HUES64 (cell line): Measurements from ENCODE around the gene KRT83.

Experiments
- H3K27ac ChIP-seq: 2 replicates; pipeline ENCODE4 v1.7.0; 2013; ENCODE audit warnings: low read depth, low read length, inconsistent platforms
- H3K27me3 ChIP-seq: 2 replicates; pipeline ENCODE4 v1.6.1; 2013; ENCODE audit warnings: mild to moderate bottlenecking, low read length; ENCODE audit not compliant: insufficient read depth
- H3K36me3 ChIP-seq: 2 replicates; pipeline ENCODE4 v1.6.1; 2013; ENCODE audit warnings: mild to moderate bottlenecking, low read length; ENCODE audit not compliant: insufficient read depth
- H3K4me1 ChIP-seq: 2 replicates; pipeline ENCODE4 v1.6.1; 2013; ENCODE audit warnings: mild to moderate bottlenecking, low read length, moderate library complexity; ENCODE audit not compliant: insufficient read depth
- H3K4me3 ChIP-seq: 2 replicates; pipeline ENCODE4 v1.5.1; 2013; ENCODE audit warnings: mild to moderate bottlenecking, low read length, moderate library complexity
- H3K9ac ChIP-seq: 2 replicates; pipeline ENCODE4 v1.6.1; 2013; ENCODE audit warnings: mild to moderate bottlenecking, low read depth, low read length
- H3K9me3 ChIP-seq: 2 replicates; pipeline ENCODE4 v1.6.1; 2013; ENCODE audit warnings: low read depth, low read length; ENCODE audit not compliant: insufficient read depth
- WGBS: fragments of 150-250, 120-280 bp; methylation state at CpG from one replicate; pipeline ENCODE4 v1.1.7; 2013; ENCODE audit warnings: missing lambda C conversion rate; 5-methylcytosine and 5-hydroxymethylcytosine counted together

Gene KRT83

DNA sequence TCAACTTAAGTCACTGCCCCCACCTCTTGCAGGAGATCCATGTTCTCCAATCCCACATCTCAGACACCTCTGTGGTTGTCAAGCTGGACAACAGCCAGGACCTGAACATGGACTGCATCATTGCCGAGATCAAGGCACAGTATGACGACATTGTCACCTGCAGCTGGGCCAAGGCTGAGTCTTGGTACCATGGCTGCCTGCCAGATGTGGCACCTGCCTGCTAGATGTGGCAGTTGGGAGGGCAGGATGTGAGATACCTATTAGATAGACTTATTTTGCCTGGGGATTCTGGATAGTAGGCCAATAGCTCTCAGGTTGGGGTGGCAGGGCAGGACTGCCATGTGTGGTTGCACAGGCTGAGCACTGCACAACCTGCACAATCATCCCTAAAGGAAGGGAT, 54.7 kb downstream of the KRT83 start:
- H3K4me3 ChIP-seq: no peak overlapping the region
- no peak overlapping the region for H3K9ac ChIP-seq
- 91% methylated on average over 2 of the region's 2 CpGs for WGBS
- no peaks in the 10 kb centered on the region for H3K36me3 ChIP-seq
- H3K27me3 ChIP-seq: no peaks in the 10 kb centered on the region
- H3K9me3 ChIP-seq: peaks cover 4% of the 10 kb centered on the region; the same call in 1 of the 2 replicates
- H3K4me1 ChIP-seq: no peaks in the 10 kb centered on the region
- H3K27ac ChIP-seq: no peak overlapping the region

DNA sequence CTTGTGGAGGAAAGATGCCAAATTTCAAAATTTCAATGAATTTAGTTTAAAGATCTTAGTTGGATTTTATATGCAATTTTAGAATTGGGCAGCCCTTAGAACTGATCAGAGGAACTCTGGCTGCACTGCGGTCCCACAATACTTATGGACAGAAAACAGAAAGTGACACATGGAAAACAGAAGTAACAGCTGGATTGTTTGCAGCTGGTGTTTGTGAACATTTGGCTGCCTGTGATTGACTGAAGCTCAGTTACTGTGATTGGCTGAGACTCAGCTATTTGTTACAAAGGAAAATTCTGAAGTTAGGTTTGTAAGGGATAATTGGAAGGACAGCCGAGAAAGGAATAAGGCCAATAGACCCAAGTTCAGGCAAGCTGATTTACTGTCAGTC, 56.8 kb downstream of the KRT83 start:
- Histone ChIP-seq H3K27me3 (peaks cover 8% of the 10 kb centered on the region), H3K36me3 (no peaks in the 10 kb centered on the region), H3K27ac (no peak overlapping the region), H3K9ac (no peak overlapping the region), H3K4me1 (no peaks in the 10 kb centered on the region), H3K9me3 (peaks cover 8% of the 10 kb centered on the region; the same call in 1 of the 2 replicates), H3K4me3 (no peak overlapping the region)
- WGBS: 92% methylated on average over 2 of the region's 2 CpGs
